HG03520 (cell line): ENCODE results near the gene PLCE1.
"Not testable (repeated sequence)": the region's sequence is repeated elsewhere in the genome, so short reads cannot be mapped to it uniquely, and the experiment has no call there.

ENCODE experiments used
- ATAC-seq: cut with Tn5 transposase; IDR thresholded peaks from one replicate; pipeline ENCODE4 v1.9.1; 2021; ENCODE audit warnings: mild to moderate bottlenecking, moderate library complexity; ENCODE audit not compliant: unreplicated experiment

The PLCE1 gene

GRCh38 chr10:93993782-93994437 is at the start of gene PLCE1:
Gene PLCE1, plus strand, starts transcription at chr10:93993931. Its CDS starts 37,116 bp downstream, at chr10:94031047.
- no peak for ATAC-seq

- ATAC-seq = no peak
These were observed 47.9 kb upstream of the PLCE1 start for GRCh38 chr10:93945819-93946218.

- ATAC-seq = no peak
These were observed 46.7 kb upstream of the PLCE1 start for GRCh38 chr10:93947055-93947454.

GRCh38 chr10:93947524-93947923 is 46.2 kb upstream of the PLCE1 start:
- no peak for ATAC-seq

GRCh38 chr10:93951905-93952304 is 41.8 kb upstream of the PLCE1 start:
- ATAC-seq = no peak

GRCh38 chr10:93954299-93954698 is 39.4 kb upstream of the PLCE1 start:
- no peak for ATAC-seq

- no peak for ATAC-seq
These were observed 38.9 kb upstream of the PLCE1 start for GRCh38 chr10:93954726-93955363.

GRCh38 chr10:93958834-93959233 is 34.9 kb upstream of the PLCE1 start:
- ATAC-seq = no peak

- ATAC-seq = not testable (repeated sequence)
These were observed 32.7 kb upstream of the PLCE1 start for GRCh38 chr10:93960988-93961387.

- ATAC-seq = no peak
These were observed 30.8 kb upstream of the PLCE1 start for GRCh38 chr10:93962973-93963372.

GRCh38 chr10:93963434-93963833 is 30.3 kb upstream of the PLCE1 start:
- no peak for ATAC-seq

GRCh38 chr10:93965911-93966310 is 27.8 kb upstream of the PLCE1 start:
- no peak for ATAC-seq

- ATAC-seq = no peak
These were observed 26.0 kb upstream of the PLCE1 start for GRCh38 chr10:93967756-93968155.

- ATAC-seq = no peak
These were observed 25.2 kb upstream of the PLCE1 start for GRCh38 chr10:93968540-93968945.

GRCh38 chr10:93970433-93971010 is 23.2 kb upstream of the PLCE1 start:
- not testable (repeated sequence) for ATAC-seq

GRCh38 chr10:93973748-93974445 is 19.8 kb upstream of the PLCE1 start:
- no peak for ATAC-seq

- no peak for ATAC-seq
These were observed 16.3 kb upstream of the PLCE1 start for GRCh38 chr10:93977442-93977841.

GRCh38 chr10:93980486-93980885 is 13.2 kb upstream of the PLCE1 start:
- ATAC-seq = no peak

GRCh38 chr10:93991114-93991513 is 2.6 kb upstream of the PLCE1 start:
- no peak for ATAC-seq

GRCh38 chr10:93991596-93992284 is 2.0 kb upstream of the PLCE1 start:
- no peak for ATAC-seq

GRCh38 chr10:93992400-93993030 is 1.2 kb upstream of the PLCE1 start:
- ATAC-seq = no peak
